Measurements from ENCODE around the gene LCE3A.
"Not testable (repeated sequence)": the region's sequence is repeated elsewhere in the genome, so short reads cannot be mapped to it uniquely, and the experiment has no call there.

LCE3A gene

DNA sequence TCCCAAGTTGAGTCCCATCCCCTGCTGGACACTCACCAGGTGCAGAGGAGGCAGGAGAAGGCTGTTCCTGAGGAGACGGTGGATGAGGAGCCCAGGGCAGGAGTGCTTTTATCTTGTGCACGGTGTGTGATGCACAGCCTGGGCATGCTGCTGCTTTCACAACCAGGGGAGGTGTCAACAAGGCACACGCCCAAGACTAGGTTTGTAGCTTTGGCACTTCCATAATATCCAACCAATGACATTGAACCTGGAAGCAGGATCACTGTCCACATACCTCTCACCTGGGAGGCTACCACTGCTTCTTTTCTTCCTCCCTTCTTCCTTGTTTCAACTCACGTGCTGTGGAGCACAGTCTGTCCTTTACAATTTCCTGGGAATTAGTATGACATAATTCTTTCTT, 42.5 kb downstream of the LCE3A start, which contains the start of gene LCE3D:
LCE3D (minus strand) TSS at position 84 of the 400 bp plus-strand sequence. CDS start 580 bp downstream, outside the sequence.
- TF ChIP-seq, protein P1, sequence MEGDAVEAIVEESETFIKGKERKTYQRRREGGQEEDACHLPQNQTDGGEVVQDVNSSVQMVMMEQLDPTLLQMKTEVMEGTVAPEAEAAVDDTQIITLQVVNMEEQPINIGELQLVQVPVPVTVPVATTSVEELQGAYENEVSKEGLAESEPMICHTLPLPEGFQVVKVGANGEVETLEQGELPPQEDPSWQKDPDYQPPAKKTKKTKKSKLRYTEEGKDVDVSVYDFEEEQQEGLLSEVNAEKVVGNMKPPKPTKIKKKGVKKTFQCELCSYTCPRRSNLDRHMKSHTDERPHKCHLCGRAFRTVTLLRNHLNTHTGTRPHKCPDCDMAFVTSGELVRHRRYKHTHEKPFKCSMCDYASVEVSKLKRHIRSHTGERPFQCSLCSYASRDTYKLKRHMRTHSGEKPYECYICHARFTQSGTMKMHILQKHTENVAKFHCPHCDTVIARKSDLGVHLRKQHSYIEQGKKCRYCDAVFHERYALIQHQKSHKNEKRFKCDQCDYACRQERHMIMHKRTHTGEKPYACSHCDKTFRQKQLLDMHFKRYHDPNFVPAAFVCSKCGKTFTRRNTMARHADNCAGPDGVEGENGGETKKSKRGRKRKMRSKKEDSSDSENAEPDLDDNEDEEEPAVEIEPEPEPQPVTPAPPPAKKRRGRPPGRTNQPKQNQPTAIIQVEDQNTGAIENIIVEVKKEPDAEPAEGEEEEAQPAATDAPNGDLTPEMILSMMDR (IDR thresholded peaks at IDR 0.05; ENCODE audit: insufficient read depth, low read depth, low read length, missing control alignments) = no peak
- no peak within 1 kb of the TSS for H3K4me3 ChIP-seq (ENCODE audit: low read length)
- DNase-seq (ENCODE audit: low read depth) = peak; percentile 90

DNA sequence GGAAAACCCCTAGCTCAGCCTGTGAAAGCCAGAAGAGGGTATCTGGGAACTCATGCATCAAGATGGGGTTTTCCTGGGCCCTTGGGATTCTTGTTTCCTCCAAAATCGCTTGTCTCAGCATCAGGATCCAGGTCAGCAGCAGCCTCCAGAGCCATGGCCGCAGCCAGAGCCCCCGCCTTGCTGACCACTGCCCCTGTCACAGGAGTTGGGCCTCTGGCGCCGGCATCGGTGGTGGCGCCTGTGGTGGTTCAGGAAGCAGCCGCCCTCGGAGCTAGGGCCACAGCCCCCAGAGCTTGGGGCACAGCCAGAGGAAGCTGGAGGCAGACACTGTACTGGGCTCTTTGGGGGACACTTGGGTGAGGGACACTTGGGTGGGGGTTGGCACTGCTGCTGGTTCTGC, 43.4 kb downstream of the LCE3A start:
- not testable (repeated sequence) for H3K4me3 ChIP-seq (ENCODE audit: low read length); DNase-seq (ENCODE audit: low read depth)

DNA sequence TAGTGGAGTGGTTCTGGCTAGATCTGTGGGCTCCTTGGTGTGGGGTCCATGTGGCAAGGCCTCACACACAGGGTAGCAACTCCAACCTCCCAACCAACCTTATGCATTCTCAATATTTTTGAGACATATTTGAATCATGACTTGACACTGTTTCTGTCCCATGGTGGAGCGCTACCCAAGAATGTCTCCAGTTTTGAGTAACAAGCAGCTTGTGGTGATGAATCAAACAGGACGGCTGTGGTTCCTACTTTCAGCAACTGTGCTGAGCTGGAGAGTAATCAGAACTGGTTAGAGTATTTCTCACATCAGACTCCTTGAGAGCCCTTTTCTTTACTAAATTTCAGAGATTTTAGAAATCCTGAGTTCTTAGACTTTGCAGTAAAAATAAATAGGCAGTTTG, 45.7 kb downstream of the LCE3A start:
- H3K4me3 ChIP-seq (ENCODE audit: low read length) = no peak overlapping the region
- TF ChIP-seq, protein P1 (IDR thresholded peaks at IDR 0.05; ENCODE audit: insufficient read depth, low read depth, low read length, missing control alignments) = no peak
- peak; percentile 39 for DNase-seq (ENCODE audit: low read depth)
